Body of pancreas (tissue), 4 donors: Measurements from ENCODE around the gene KIF11. TPM values are rescaled to one million over a fixed set of nuclear protein-coding genes. Genes with fewer than 3 reads are reported as not detected.

Source experiments
- ATAC-seq: fragments of 150-250 bp; one replicate; pipeline ENCODE4 v1.9.1; 2016
- DNase-seq, 4 donors: peaks; one replicate each; pipeline ENCODE4 v3.0.0-alpha.2; 2019
- H3K27ac ChIP-seq, 4 donors: fragments of 200-600 bp; sonication (generic); 1 replicate in 3 of 4; 2 replicates in 1 of 4; pipeline versions ENCODE4 v1.5.1 to v1.6.1; 2016 to 2019; ENCODE audit warnings: mild to moderate bottlenecking in 1 of 4, mixed read lengths in 1 of 4, moderate library complexity in 1 of 4
- H3K27me3 ChIP-seq, 2 donors: fragments of 200-600 bp; sonication (generic); one replicate each; pipeline ENCODE4 v1.6.0; 2016; ENCODE audit warnings: mild to moderate bottlenecking in 1 of 2
- H3K36me3 ChIP-seq, 2 donors: fragments of 200-600 bp; sonication (generic); replicated peaks in 1 of 2; 2 replicates each; pipeline ENCODE4 v1.5.1; 2016; ENCODE audit warnings: low read depth in 2 of 2; ENCODE audit not compliant: insufficient read depth in 1 of 2
- H3K4me1 ChIP-seq: fragments of 200-600 bp; sonication (generic); one replicate; pipeline ENCODE4 v1.6.0; 2016
- H3K4me3 ChIP-seq, 2 donors: fragments of 200-600 bp; sonication (generic); 1 replicate in 1 of 2; 2 replicates in 1 of 2; pipeline ENCODE4 v1.5.1; 2016 to 2019
- H3K9me3 ChIP-seq, 3 donors: fragments of 200-600 bp; sonication (generic); 1 replicate in 2 of 3; 2 replicates in 1 of 3; pipeline ENCODE4 v1.5.1; 2016
- CTCF ChIP-seq, 7 experiments: fragments of 450-650 bp in 4 of 7; fragments of 200-600 bp in 3 of 7; sonication (generic) in 3 of 7; IDR thresholded peaks; one replicate each; pipeline ENCODE4 v1.5.1; 2016 to 2019; ENCODE audit warnings: antibody characterized with exemption in 7 of 7
- POLR2A ChIP-seq, 3 donors: fragments of 450-650 bp; IDR thresholded peaks; one replicate each; pipeline ENCODE4 v1.6.1; 2016; ENCODE audit warnings: antibody characterized with exemption in 3 of 3, mild to moderate bottlenecking in 2 of 3
- WGBS, 2 donors: methylation state at CpG; one replicate each; pipeline ENCODE4 v1.1.5; 2017; 5-methylcytosine and 5-hydroxymethylcytosine counted together
- intact Hi-C: fragments of 100-400 bp; cut with DNase I; formaldehyde crosslinking; loops from one replicate; pipeline ENCODE4 v1.15.1; 2023
- total RNA-seq, 2 donors: library from RNA; depleted of rRNA; stranded (reverse); fragments of >200 nt; gene quantifications; one replicate each; pipeline ENCODE4 v1.1.0, GENCODE V29; 2016

Gene KIF11
- total RNA-seq, 2 donors from 2014 or later = 0.26 to 0.66 TPM

- peak in 3 of 4 donors; percentile 6 to 36 (median 33) for DNase-seq
- Histone ChIP-seq H3K27ac (peak overlapping the region; percentile 66 to 95 (median 82)), H3K36me3 (no peaks in the 10 kb centered on the region), H3K27me3 (no peaks in the 10 kb centered on the region), H3K4me1 (peaks cover 22% of the 10 kb centered on the region), H3K9me3 (no peaks in the 10 kb centered on the region), H3K4me3 (peak overlapping the region in 1 of 2 donors; percentile 16)
- WGBS, 2 donors = 44 to 53% methylated on average over 19 of the region's 19 CpGs
- intact Hi-C loops = no loop called here
- ATAC-seq = peak; percentile 15
- no peak for TF ChIP-seq CTCF (IDR thresholded peaks at IDR 0.05)
Observed at GRCh38 chr10:92590623-92591549, 2.0 kb upstream of the KIF11 start.

GRCh38 chr10:92591550-92592022, 1.3 kb upstream of the KIF11 start:
- Histone ChIP-seq H3K9me3 (no peaks in the 10 kb centered on the region), H3K4me3 (peak overlapping the region; percentile 11 to 16), H3K4me1 (peaks cover 22% of the 10 kb centered on the region), H3K27ac (peak overlapping the region; percentile 66 to 95 (median 82)), H3K27me3 (no peaks in the 10 kb centered on the region), H3K36me3 (no peaks in the 10 kb centered on the region)
- peak; percentile 67 to 89 (median 83) for TF ChIP-seq POLR2A (IDR thresholded peaks at IDR 0.05)
- TF ChIP-seq CTCF (IDR thresholded peaks at IDR 0.05) = peak in 3 of 7 experiments; percentile 1 to 30 (median 22)
- peak; percentile 89 to 93 (median 90) for DNase-seq
- WGBS, 2 donors = 0% methylated on average over 18 to 38 of the region's 38 CpGs
- ATAC-seq = peak; percentile 89
- intact Hi-C loops = no loop called here

- intact Hi-C loops = no loop called here
Observed at GRCh38 chr10:92593619-92594588, 974 bp downstream of the KIF11 start.

GRCh38 chr10:92595505-92595904, 2.6 kb downstream of the KIF11 start:
- DNase-seq (no peak), ATAC-seq (no peak)
- WGBS, 2 donors = 89 to 94% methylated on average over 2 of the region's 2 CpGs
- H3K4me1 ChIP-seq = peaks cover 21% of the 10 kb centered on the region
- no peaks in the 10 kb centered on the region for H3K36me3 ChIP-seq
- no peak overlapping the region for H3K4me3 ChIP-seq
- no peaks in the 10 kb centered on the region for H3K27me3 ChIP-seq
- intact Hi-C loops = no loop called here
- no peak for TF ChIP-seq CTCF (IDR thresholded peaks at IDR 0.05)
- no peak for TF ChIP-seq POLR2A (IDR thresholded peaks at IDR 0.05)
- H3K27ac ChIP-seq = no peak overlapping the region
- no peaks in the 10 kb centered on the region for H3K9me3 ChIP-seq

More at GRCh38 chr10:92593619-92594588, 974 bp downstream of the KIF11 start:
- H3K27me3 ChIP-seq = no peaks in the 10 kb centered on the region
- peaks cover 22% of the 10 kb centered on the region for H3K4me1 ChIP-seq
- no peak for ATAC-seq
- H3K9me3 ChIP-seq = no peaks in the 10 kb centered on the region
- WGBS, 2 donors = 8 to 10% methylated on average over 9 of the region's 9 CpGs
- TF ChIP-seq CTCF (IDR thresholded peaks at IDR 0.05) = no peak
- no peak for TF ChIP-seq POLR2A (IDR thresholded peaks at IDR 0.05)
- DNase-seq = no peak
- no peaks in the 10 kb centered on the region for H3K36me3 ChIP-seq
- no peak overlapping the region for H3K4me3 ChIP-seq
- no peak overlapping the region for H3K27ac ChIP-seq
